UCSD-AML1 (cell line): ENCODE results near the gene KDELR1.
A peak's percentile ranks its signal among the peaks of the same experiment; 100 is the strongest.
"Not testable (repeated sequence)": the region's sequence is repeated elsewhere in the genome, so short reads cannot be mapped to it uniquely, and the experiment has no call there.

Experiments used
- DNase-seq: peaks from one replicate; lab custom pipeline; 2025; ENCODE audit not compliant: unreplicated experiment; lab: John Stamatoyannopoulos, UW

The KDELR1 gene

DNA sequence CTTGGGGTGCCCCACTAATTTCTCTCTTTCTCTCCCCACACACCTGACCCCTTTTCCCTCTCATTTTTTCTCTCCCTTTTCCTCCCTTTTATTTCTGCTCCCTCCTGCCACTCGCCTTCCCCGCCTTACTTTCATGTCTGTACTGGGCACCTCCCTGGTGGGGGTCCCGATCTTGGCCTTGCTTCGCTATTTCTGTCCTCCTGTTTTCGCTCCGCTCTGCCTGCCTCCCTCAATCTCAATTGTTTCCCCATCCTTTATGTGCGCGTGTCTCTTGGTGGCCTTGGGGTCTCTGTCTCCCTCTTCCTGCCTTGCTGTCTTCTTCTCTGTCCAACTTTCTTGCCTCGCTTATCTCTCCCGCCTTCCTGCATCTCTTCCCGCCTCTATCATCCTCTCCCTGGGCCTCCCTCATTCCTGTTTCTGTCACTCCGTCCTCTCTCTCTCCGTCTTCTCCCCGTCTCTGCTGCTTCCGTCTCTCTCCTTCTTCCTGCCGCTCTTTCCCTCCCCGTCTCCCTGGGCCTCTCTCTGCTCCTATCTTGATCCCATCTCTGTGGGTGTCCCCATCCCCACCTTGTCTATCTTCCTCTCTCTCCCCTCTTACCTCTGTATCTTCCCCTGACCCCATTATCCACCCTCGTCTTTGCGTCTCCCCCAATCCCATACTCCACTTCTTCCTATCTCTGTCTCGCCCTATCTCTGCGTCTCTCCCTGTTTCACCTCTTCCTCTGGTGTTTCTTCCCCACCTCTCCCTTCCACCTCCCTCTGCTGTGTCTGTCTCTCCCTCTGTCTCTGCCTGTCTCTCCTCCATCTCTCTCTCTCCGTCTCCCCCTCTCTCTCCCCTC is 6.1 kb upstream of the KDELR1 start:
- no peak for DNase-seq

- DNase-seq, result no peak
Measured at GRCh38 chr19:48396824-48397176, 5.4 kb upstream of the KDELR1 start.

DNA sequence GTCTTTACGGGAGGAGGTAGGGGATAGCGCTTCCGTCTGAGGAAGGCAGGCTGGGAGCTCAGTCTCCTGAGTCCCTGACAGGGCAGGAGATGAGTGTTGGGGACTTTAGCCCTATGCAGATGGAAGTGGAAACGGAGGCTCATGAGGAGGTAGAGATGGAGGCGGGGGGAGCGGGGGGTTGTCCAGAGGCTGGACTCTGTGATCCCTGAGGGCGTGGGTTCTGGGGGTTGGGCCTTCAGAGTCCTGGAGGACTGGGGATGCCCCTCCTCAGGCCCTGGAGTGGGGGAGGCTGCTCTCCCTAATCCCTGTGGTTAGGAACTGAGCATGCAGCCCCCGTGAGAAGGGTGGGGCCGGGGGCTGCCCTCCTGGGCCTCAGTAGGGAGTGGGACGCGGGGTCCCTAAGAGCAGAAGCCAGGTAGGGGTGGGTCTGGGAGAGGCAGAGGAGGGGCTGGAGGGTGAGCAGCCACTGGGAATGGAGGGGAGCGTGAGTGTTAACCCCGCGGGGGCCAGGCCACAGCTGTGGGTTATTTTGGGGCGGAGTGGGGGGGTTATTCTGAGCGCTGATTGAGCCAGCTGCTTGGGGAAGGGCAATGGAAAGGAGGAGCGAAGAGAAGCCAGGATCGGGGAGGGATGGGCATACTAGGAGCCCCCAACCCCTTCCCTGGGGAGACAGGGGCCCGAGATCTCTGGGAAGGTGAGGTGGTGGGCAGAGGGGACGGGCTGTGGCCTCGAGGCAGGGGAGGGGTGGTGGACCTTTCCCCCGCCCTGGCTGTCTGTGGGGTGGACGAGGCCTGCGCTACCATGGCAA is 4.9 kb upstream of the KDELR1 start:
- DNase-seq, result no peak

GRCh38 chr19:48395499-48395898 is 4.1 kb upstream of the KDELR1 start:
- no peak for DNase-seq

DNA sequence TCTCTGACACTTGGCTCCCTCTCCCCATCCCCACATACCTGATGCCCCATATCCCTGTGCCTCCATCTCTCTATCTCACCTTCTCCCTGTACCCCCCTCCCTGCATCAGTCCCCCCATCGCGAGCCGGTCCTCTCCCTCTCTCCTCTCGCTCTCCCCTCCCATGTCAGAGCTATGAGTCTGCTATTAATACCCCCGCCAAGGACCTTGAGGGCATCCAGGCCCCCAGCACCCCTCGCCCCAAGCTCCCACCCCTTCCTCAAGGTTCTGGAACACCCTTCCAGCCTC is 3.8 kb upstream of the KDELR1 start:
- DNase-seq, result no peak

GRCh38 chr19:48394331-48395169 is 3.2 kb upstream of the KDELR1 start:
- no peak for DNase-seq

DNA sequence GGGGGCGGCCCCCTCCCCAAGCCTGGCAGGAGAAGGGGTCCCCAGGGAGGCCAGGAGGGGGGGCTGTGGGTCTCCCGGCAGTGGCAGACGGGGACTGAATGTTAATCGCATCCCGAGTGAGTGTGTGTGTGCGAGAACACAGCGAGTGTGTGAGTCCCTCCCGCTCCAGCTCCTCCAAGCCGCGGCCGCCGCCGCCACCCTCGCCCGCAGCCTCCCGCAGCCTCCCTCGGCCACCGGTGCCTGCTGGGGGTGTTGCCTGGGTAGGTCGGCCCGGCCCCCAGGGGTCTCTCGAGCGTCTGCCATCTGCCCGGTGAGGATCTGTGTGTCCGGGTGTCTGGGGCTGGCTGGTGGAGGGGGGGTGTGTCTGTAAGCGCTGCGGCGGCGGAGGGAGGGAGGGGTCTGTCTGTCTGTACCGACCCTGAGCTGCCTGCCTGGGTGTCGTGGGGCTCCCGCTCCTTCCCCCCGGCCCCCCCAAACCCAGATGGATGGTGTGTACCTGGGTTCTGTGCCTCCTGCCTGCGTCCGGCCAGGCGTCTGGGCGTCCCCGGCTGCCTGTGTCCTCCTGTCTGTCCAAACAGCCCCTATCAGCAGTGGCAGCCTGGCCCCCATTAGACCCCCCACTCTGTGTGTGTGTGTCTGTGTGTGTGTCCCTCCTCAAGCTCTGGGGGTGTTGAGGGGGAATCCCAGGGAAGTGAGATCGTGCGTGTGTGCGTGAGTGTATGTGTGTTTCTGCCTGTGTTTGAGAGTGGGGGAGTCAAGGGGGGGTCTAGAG is 2.4 kb upstream of the KDELR1 start, which contains the start of gene GRIN2D:
GRIN2D (plus strand) TSS at position 110 of the 772 bp plus-strand sequence. CDS start 4,725 bp downstream, outside the sequence.
- DNase-seq, result peak; percentile 40

DNA sequence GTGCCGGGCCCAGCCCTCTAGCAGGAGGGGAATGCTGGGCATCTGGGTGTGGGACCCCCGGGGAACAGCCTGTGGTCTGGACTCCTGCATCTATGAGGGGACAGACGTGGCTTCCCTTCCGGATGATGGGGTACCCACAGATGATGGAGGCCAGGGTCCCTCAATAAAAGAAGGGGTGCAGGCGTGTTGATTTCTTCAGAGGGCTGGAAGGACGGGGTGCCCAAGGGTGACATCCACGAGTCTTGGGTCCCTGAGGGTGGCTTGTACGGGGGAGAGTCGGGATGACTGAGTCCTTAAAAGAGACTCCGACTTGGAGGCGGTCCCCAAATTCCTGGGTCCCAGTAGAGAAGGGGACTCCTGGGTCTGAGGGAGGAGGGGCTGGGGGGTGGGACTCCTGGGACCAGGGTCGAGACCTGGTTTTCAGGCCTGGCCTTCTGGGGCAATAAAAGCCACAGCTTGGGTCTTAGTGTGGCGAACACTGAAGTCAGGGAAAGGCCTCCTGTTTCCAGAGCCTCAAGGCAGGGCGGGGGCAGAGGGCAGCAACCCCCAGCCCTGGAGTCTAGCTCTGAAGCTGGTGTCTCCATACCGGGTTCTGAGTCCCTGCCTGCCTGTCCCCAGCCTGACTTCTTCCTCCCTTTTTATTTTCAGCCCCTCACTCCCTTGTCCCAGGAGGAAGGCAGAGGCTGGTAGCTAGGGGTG is 1.7 kb upstream of the KDELR1 start:
- DNase-seq, result no peak

DNA sequence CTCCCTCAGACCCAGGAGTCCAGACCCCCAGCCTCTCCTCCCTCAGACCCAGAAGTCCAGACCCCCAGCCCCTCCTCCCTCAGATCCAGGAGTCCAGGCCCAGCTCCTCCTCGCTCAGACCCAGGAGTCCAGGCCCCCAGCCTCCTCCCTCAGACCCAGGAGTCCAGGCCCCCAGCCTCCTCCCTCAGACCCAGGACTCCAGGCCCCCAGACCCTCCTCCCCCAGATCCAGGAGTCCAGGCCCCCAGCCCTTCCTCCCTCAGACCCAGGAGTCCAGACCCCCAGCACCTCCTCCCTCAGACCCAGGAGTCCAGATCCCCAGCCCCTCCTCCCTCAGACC is 624 bp upstream of the KDELR1 start:
- not testable (repeated sequence) for DNase-seq

DNA sequence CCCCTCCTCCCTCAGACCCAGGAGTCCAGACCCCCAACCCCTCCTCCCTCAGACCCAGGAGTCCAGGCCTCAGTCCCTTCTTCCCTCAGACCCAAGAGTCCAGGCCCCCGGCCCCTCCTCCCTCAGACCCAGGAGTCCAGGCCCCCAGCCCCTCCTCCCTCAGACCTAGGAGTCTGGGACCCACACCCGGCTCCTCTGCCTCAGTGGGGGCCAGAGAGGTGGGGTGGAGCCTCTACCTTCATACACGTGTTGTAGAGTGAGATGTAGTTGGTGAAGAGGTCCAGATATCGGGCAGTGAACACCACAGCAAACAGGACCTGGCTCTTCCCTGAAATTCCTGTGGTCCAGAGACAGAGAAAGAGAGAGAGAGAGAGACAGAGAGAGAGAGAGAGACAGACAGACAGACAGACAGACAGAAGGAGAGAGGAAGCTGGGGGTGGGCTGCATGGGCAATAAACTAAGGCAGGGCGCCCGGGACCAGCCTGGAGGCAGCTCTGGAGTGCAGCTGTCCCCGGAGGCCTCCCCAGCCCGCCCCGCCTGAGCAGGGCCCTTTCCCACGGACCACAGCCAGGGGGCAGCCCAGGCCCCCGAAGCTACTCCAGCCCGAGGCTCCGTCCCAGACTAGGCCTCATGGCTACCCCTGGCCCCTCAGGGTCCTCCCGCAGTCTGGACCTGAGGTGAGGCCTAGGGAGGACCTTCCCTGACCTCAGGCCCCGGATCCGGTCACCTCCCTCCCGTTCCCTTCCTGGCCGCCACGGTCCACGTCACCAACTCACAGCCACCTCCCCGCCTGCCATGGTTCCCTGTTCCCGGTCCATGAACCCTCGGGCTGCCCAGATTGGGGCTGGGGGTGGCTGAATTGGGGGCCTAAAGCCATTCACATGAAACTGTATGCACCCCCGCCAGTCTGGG is 907 bp downstream of the KDELR1 start:
- DNase-seq, result peak; percentile 70

DNA sequence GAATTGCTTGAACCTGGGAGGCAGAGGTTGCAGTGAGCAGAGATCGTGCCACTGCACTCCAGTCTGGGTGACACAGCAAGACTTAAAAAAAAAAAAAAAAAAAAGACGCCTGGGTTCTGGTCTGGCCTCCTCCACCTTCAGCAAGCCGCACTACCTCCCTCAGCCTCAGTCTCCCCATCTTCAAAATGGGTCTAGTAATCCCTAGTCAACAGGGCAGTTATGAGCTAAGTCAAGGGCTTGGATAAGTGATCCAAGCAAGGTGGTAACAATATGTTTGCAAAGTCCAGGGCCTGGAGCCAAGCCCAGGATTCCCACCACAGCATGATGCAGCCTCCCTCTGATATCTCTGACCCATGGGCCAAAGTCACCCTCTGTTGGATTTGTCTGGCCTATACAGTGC is 4.4 kb downstream of the KDELR1 start:
- no peak for DNase-seq

GRCh38 chr19:48385461-48386087 is 5.8 kb downstream of the KDELR1 start:
- no peak for DNase-seq

DNA sequence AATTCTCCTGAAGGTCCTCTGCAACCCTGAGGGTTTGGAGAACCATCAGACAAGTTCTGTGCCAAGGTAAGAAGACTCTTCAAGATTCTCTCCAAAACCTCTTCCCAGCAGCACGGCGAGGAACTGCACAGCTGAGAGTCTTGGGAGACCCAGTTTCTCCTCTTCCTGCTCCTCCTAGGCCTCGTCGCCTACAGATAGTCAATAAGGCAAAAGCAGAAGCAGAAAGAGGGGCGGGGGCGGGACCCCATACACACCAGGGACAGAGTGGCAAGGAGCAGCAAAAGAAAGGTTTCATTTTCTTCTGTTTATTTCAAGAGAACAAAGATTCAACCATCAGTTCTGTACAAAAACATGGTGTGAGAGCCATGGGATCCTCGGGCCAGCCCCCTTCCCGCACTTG is 9.1 kb downstream of the KDELR1 start:
- no peak for DNase-seq

DNA sequence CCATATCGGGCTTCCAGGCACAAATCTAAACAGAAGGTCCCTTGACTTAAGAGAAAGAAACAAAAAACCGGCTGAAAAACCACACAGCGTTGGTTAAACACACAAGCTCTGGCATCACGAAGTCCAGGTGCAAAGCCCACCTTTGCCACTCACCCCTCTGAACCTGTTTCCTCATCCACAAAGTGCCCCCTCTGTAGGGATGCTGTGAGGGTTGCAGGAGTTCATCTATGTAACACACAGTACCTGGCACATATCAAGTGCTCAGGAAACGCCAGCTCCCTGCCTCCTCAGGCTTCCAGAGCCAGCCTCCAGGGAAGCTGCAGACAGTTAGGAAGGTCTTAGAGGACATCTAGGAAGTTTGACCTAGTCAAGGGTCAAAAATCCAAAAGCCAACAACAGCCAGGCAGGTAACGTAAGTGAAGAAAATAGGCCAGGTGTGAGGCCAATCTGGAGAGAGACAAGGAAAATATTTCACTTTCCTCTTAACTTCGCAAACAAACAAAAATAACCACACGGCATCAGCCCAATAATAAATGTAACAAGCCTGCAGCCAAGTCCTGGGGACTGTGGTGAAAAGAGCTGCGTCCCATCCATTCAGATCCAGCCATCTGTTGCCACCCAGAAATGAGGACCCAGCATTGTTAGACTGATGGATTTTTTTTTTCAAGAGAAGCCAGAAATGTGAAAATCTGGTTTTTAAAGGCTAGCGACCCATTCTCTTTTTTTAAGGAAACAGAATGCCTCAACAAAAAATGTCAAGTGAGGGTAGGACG is 10.0 kb downstream of the KDELR1 start:
- DNase-seq, result no peak

- no peak for DNase-seq
Measured at GRCh38 chr19:48379058-48379457, 12.3 kb downstream of the KDELR1 start.

GRCh38 chr19:48378194-48378570 is 13.2 kb downstream of the KDELR1 start:
- DNase-seq, result no peak

DNA sequence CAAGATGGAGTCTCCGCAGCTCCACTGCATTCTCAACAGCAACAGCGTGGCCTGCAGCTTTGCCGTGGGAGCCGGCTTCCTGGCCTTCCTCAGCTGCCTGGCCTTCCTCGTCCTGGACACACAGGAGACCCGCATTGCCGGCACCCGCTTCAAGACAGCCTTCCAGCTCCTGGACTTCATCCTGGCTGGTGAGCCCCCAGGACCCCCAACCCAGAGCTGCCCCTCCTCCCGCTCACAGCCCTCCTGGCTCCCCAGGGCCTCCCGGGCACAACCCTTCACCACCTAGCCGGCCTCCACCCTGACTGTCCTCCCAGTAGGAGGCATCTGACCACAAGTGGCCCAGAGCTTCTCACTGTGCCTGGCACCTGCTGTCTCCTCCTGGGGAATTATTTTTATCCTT is 17.8 kb downstream of the KDELR1 start:
- DNase-seq, result no peak

DNA sequence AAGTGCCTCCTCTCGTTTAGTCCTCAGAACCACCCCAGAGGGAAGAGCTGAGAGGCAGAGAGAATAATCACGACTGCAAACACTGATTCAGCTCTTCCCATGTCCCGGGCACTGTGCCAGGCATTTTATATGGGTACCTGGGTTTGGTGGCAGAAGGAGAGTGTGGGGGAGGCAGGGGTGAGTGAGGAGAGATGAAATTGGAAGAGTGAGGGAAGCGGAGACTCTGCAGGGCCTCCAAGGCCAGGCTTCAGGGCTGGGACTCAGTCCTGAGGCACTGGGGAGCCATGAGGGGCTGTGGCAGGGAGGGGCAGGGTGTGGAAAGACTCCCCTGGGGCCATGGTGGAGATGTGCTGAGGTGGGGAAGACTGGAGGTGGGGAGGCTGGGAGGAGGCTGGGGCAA is 18.4 kb downstream of the KDELR1 start:
- no peak for DNase-seq
